ENCODE measurements around the gene CROT.
"Not testable (repeated sequence)": the region's sequence is repeated elsewhere in the genome, so short reads cannot be mapped to it uniquely, and the experiment has no call there.

CROT gene

GRCh38 chr7:87345166-87345927, at the start of gene CROT:
Gene CROT (plus strand): TSS chr7:87345664. CDS start chr7:87349069, 3,405 bp downstream.
- peak; percentile 95 for DNase-seq

GRCh38 chr7:87300756-87301155, 44.7 kb upstream of the CROT start:
- no peak for DNase-seq

- no peak for DNase-seq
Measured at GRCh38 chr7:87310790-87311419, 34.6 kb upstream of the CROT start.

- DNase-seq: peak; percentile 67
Measured at GRCh38 chr7:87312215-87312865, 33.1 kb upstream of the CROT start.

- no peak for DNase-seq
Measured at GRCh38 chr7:87316097-87316700, 29.3 kb upstream of the CROT start.

GRCh38 chr7:87316846-87317552, 28.5 kb upstream of the CROT start:
- peak; percentile 6 for DNase-seq

GRCh38 chr7:87317691-87318245, 27.7 kb upstream of the CROT start:
- DNase-seq: no peak

- DNase-seq: no peak
Measured at GRCh38 chr7:87318741-87319140, 26.7 kb upstream of the CROT start.

GRCh38 chr7:87319154-87319581, 26.3 kb upstream of the CROT start:
- DNase-seq: not testable (repeated sequence)

- DNase-seq: no peak
Measured at GRCh38 chr7:87322912-87323311, 22.6 kb upstream of the CROT start.

- no peak for DNase-seq
Measured at GRCh38 chr7:87325576-87326370, 19.7 kb upstream of the CROT start.

GRCh38 chr7:87328281-87328680, 17.2 kb upstream of the CROT start:
- peak; percentile 12 for DNase-seq

GRCh38 chr7:87330316-87330715, 15.1 kb upstream of the CROT start:
- no peak for DNase-seq

- no peak for DNase-seq
Measured at GRCh38 chr7:87330942-87331341, 14.5 kb upstream of the CROT start.

- DNase-seq: no peak
Measured at GRCh38 chr7:87331687-87332252, 13.7 kb upstream of the CROT start.

GRCh38 chr7:87332321-87332720, 13.1 kb upstream of the CROT start:
- no peak for DNase-seq

GRCh38 chr7:87336136-87336535, 9.3 kb upstream of the CROT start:
- no peak for DNase-seq

- DNase-seq: no peak
Measured at GRCh38 chr7:87337331-87337730, 8.1 kb upstream of the CROT start.

- DNase-seq: no peak
Measured at GRCh38 chr7:87339373-87339897, 6.0 kb upstream of the CROT start.

- no peak for DNase-seq
Measured at GRCh38 chr7:87341441-87341840, 4.0 kb upstream of the CROT start.

GRCh38 chr7:87342231-87342630, 3.2 kb upstream of the CROT start:
- no peak for DNase-seq

Measured in suppressor macrophage treated with lipopolysaccharide for 4 hours (primary cell).